ENCODE measurements around the gene SCAF4. TPM values are rescaled to one million over a fixed set of nuclear protein-coding genes. Genes with fewer than 3 reads are reported as not detected.
"Not testable (repeated sequence)": the region's sequence is repeated elsewhere in the genome, so short reads cannot be mapped to it uniquely, and the experiment has no call there.

SCAF4 gene
- total and polyA plus RNA-seq, 8 donors: 23.9 to 44.1 (median 41.5) TPM

DNA sequence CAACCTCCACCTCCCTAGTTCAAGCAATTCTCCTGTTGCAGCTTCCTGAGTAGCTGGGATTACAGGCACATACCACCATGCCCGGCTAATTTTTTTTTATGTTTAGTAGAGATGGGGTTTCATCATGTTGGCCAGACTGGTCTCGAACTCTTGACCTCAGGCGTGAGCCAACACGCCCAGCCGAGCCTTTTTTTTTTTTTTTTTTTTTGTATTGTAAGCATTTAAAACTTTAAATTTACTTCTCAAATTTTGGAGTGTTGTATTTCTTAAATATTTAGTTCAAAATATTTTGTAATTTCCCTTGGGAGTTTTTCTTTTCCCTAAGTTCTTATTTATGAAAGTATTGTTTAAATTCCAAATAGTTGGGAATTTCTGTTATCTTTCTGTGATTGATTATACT, 9.2 kb upstream of the SCAF4 start:
- ATAC-seq (no peak), DNase-seq (no peak)
- Histone ChIP-seq H3K9me3 (peaks cover 0 to 4% of the 10 kb centered on the region in 2 donors), H3K4me1 (no peaks in the 10 kb centered on the region), H3K27me3 (no peaks in the 10 kb centered on the region), H3K36me3 (no peaks in the 10 kb centered on the region), H3K27ac (no peak overlapping the region), H3K4me3 (no peak overlapping the region)
- intact Hi-C loops (cut with DNase I): no loop called here
- TF ChIP-seq, protein P1, sequence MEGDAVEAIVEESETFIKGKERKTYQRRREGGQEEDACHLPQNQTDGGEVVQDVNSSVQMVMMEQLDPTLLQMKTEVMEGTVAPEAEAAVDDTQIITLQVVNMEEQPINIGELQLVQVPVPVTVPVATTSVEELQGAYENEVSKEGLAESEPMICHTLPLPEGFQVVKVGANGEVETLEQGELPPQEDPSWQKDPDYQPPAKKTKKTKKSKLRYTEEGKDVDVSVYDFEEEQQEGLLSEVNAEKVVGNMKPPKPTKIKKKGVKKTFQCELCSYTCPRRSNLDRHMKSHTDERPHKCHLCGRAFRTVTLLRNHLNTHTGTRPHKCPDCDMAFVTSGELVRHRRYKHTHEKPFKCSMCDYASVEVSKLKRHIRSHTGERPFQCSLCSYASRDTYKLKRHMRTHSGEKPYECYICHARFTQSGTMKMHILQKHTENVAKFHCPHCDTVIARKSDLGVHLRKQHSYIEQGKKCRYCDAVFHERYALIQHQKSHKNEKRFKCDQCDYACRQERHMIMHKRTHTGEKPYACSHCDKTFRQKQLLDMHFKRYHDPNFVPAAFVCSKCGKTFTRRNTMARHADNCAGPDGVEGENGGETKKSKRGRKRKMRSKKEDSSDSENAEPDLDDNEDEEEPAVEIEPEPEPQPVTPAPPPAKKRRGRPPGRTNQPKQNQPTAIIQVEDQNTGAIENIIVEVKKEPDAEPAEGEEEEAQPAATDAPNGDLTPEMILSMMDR (IDR thresholded peaks at IDR 0.05): no peak

DNA sequence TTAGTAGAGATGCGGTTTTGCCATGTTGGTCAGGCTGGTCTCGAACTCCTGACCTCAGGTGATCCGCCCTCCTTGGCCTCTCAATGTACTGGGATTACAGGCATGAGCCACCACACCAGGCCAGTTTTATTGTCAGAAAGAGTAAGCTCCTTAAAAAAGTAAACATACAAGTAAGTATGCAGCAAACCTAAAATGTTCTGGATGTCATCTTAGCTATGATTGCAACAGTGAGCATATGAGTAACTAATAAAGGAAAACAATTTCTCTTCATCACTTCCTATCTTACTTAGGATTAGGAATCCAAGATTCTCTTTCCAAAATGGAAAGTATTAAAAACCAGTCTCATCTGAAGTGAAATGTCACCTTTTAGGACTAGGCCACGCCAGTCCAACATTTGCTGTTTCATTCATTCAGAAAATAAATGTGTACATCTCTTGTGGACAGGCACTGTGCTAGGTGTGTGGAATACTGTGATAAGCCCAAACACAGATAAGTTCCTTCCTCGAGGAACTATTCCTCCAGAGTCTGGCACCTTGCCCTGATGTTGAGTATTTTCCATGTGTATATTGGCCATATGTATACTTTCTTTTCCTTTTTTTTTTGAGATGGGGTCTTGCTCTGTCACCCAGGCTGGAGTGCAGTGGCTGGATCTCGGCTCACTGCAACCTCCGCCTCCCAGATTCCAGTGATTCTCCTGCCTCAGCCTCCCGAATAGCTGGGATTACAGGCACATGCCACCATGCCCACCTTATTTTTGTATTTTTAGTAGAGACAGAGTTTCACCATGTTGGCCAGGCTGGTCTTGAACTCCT, 5.9 kb upstream of the SCAF4 start:
- DNase-seq; H3K27ac ChIP-seq; intact Hi-C loops (cut with DNase I); H3K9me3 ChIP-seq; ATAC-seq; H3K27me3 ChIP-seq; H3K36me3 ChIP-seq; H3K4me3 ChIP-seq: not testable (repeated sequence)
- peaks cover 7 to 11% of the 10 kb centered on the region in 2 donors for H3K4me1 ChIP-seq

DNA sequence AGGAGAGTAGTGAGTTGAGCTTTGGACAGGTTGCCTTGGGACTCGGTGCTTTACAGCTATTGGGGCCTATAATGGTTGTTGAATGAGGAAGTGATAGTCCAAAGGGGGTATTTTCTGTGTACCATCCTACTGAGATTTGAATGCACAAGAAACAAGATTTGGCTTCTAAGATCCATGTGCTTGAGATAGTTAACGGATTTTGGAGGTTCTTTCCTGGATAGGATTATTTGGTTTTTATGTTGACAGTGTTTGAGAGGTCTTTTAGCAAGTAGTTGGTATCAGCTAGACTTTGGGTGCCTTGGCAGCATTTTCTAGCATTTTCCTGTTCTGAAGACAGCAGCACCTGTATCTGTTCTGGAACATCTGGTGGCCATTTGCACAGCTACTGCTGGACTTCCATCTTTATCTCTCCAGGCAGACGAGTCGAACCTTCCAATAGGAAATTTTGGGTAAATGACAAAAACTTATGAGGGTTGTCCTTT, 3.6 kb upstream of the SCAF4 start:
- intact Hi-C loops (cut with DNase I): no loop called here

DNA sequence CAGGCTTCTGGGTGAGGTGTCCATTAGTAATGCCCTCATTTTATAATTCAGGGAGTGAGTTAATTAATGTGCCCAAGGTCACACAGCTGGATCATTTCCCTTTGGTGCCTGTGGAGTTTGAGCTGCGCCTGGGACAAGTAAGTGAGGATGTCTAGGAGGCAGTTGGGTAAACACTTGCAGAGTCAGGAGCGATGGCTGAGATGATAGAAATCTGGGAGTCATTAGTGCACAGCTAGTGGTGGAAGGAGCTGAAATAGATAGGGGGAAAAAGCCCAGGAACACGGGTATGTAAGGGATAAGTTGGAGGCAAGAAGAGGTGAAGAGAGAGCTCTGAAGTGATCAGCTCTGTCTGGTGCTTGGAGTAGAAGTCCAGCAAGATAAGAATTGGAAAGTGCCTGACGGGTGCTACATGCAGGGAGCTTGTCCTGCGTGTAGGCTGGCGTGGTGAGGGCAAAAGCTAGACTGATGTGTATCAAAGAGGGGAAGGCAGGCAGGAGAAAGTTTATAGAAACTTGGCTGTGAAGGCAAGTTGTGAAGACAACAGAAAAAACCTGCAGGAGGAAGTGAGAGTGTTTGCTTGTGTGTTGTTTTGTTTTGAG, 1.7 kb upstream of the SCAF4 start:
- DNase-seq: no peak
- TF ChIP-seq, protein P1 (IDR thresholded peaks at IDR 0.05): no peak
- Histone ChIP-seq H3K4me3 (no peak overlapping the region), H3K36me3 (no peaks in the 10 kb centered on the region), H3K27ac (no peak overlapping the region), H3K4me1 (peaks cover 21 to 38% of the 10 kb centered on the region in 2 donors), H3K27me3 (no peaks in the 10 kb centered on the region), H3K9me3 (no peaks in the 10 kb centered on the region)
- intact Hi-C loops (cut with DNase I): no loop called here
- no peak for ATAC-seq

More for the DNA sequence above, 3.6 kb upstream of the SCAF4 start:
- Histone ChIP-seq H3K27ac (no peak overlapping the region), H3K36me3 (no peaks in the 10 kb centered on the region), H3K9me3 (no peaks in the 10 kb centered on the region), H3K27me3 (no peaks in the 10 kb centered on the region), H3K4me1 (peaks cover 9 to 19% of the 10 kb centered on the region in 2 donors), H3K4me3 (no peak overlapping the region)
- no peak for DNase-seq
- TF ChIP-seq, protein P1 (IDR thresholded peaks at IDR 0.05): no peak
- no peak for ATAC-seq

DNA sequence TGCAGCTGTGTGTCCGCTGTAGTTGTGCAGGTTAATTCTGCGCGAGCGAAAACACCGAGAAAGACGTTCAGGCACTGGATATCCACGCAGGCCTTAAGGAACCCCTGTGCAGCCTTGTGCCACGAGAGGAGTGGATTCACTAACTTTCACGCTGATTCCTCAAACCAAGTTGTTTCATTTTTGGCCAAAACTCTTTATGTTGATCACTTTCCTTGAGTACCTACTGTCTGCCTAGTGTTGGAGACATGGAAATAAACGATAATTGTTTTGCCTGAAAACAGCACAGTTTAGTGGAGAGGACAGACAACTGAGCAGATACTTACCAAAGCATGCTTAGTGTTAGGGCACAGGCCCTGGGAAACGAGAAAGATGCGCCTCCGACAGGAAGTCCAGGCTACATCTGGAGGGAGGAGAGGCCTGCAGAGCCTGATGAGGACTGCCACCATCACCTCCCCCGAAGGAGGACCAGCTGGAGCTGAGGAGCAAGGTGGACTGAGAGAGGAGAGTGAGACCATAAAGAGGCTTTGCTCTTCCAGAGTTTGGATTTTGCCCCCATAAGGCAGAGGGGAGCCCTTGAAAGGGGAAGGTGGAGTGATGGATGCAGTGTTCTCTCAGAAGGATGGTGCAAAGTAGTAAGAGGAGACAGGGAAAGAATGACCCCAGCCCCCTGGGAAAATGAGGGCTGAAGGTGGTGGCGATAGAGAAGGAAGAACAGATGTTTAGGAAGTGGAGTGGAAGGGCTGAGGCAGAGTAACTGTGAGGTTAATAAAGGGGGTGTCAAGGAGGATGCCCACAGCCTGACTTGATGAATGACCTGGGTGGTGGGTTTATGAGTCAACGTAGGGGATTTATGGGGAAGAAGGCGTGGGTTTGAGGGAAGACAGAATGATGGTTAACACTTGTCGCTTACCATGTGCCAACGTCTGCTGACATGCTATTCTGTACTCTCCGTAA, 956 bp upstream of the SCAF4 start:
- Histone ChIP-seq H3K9me3 (no peaks in the 10 kb centered on the region), H3K4me1 (peaks cover 21 to 46% of the 10 kb centered on the region in 2 donors), H3K27ac (peak overlapping the region; percentile 95 to 96), H3K27me3 (no peaks in the 10 kb centered on the region), H3K4me3 (peak overlapping the region; percentile 82 to 97), H3K36me3 (no peaks in the 10 kb centered on the region)
- TF ChIP-seq, protein P1 (IDR thresholded peaks at IDR 0.05): no peak
- DNase-seq: no peak
- intact Hi-C loops (cut with DNase I): no loop called here
- ATAC-seq: no peak
